GM12878 (cell line): ENCODE results near the gene MGAT2. TPM values are rescaled to one million over a fixed set of nuclear protein-coding genes. Genes with fewer than 3 reads are reported as not detected.
A peak's percentile ranks its signal among the peaks of the same experiment; 100 is the strongest.

ENCODE experiments used
- ASH2L ChIP-seq: fragments of 300-600, 200-600 bp; sonication (generic); IDR thresholded peaks from 2 replicates; pipeline ENCODE4 v1.6.1; 2017; ENCODE audit warnings: low read depth, mild to moderate bottlenecking, borderline replicate concordance
- ESRRA ChIP-seq: IDR thresholded peaks from 2 replicates; pipeline ENCODE4 v1.6.1; 2012; ENCODE audit warnings: mild to moderate bottlenecking, low read length, improper control_type of control experiment
- ETV6 ChIP-seq, 2 experiments: fragments of 450-650 bp in 1 of 2; IDR thresholded peaks in 1 of 2; conservative IDR thresholded peaks in 1 of 2; 2 replicates each; pipeline ENCODE4 v1.6.1; 2014; ENCODE audit warnings: antibody characterized with exemption in 1 of 2, borderline replicate concordance in 1 of 2, low read depth in 1 of 2, mild to moderate bottlenecking in 1 of 2, moderate library complexity in 1 of 2
- HCFC1 ChIP-seq: fragments of 150-350 bp; IDR thresholded peaks from 2 replicates; pipeline ENCODE4 v1.6.1; 2014; ENCODE audit warnings: low read length
- IRF4 ChIP-seq: IDR thresholded peaks from 2 replicates; pipeline ENCODE4 v1.6.1; 2011; ENCODE audit warnings: low read depth, low read length
- MEF2B ChIP-seq: fragments of 450-650 bp; IDR thresholded peaks from 2 replicates; pipeline ENCODE4 v1.6.1; 2018; ENCODE audit warnings: mild to moderate bottlenecking, moderate library complexity; ENCODE audit not compliant: partially characterized antibody, poor library complexity, severe bottlenecking
- NFIC ChIP-seq: IDR thresholded peaks from 2 replicates; pipeline ENCODE4 v1.6.1; 2012; ENCODE audit warnings: low read depth, mild to moderate bottlenecking, inconsistent platforms, low read length, moderate library complexity
- NR2C1 ChIP-seq: fragments of 450-650 bp; IDR thresholded peaks from 2 replicates; pipeline ENCODE4 v1.6.1; 2017; ENCODE audit warnings: antibody characterized with exemption, mild to moderate bottlenecking, moderate library complexity
- POLR2AphosphoS5 ChIP-seq: IDR thresholded peaks from 2 replicates; pipeline ENCODE4 v1.6.1; 2011; ENCODE audit warnings: mild to moderate bottlenecking, low read length, inconsistent platforms
- RCOR1 ChIP-seq: conservative IDR thresholded peaks from 2 replicates; pipeline ENCODE4 v1.6.1; 2012; ENCODE audit warnings: low read depth, low read length, improper control_type of control experiment
- SPI1 ChIP-seq: IDR thresholded peaks from 2 replicates; pipeline ENCODE4 v1.6.1; 2011; ENCODE audit warnings: low read depth, mild to moderate bottlenecking, low read length, moderate library complexity, borderline replicate concordance; ENCODE audit not compliant: insufficient read depth
- TARDBP ChIP-seq: IDR thresholded peaks from 2 replicates; pipeline ENCODE4 v1.6.1; 2016; ENCODE audit warnings: borderline replicate concordance
- WRNIP1 ChIP-seq: IDR thresholded peaks from 2 replicates; pipeline ENCODE4 v1.6.1; 2011; ENCODE audit warnings: low read depth, low read length, improper control_type of control experiment, borderline replicate concordance
- ZNF217 ChIP-seq: fragments of 450-650 bp; IDR thresholded peaks from 2 replicates; pipeline ENCODE4 v1.6.1; 2017; ENCODE audit warnings: antibody characterized with exemption, mild to moderate bottlenecking
- ZNF24 ChIP-seq: fragments of 450-650 bp; IDR thresholded peaks from 2 replicates; pipeline ENCODE4 v1.6.1; 2017; ENCODE audit warnings: antibody characterized with exemption, mild to moderate bottlenecking
- polyA plus RNA-seq, 11 experiments: library from polyadenylated mRNA; depleted of rRNA in 4 of 11; unstranded in 6 of 11; stranded (reverse) in 5 of 11; fragments of >200 nt; fragmentation: Nextera tagmentation in 4 of 11; fragmentation: Illumina TruSeq in 1 of 11; extraction: Ambion mirVana in 4 of 11; extraction: Trizol in 1 of 11; gene quantifications; 1 replicate in 1 of 11; 2 replicates in 10 of 11; pipeline versions ENCODE4 v1.2.1 to v1.2.3, GENCODE V29; 2011 to 2016; ENCODE audit warnings: inconsistent platforms in 2 of 11, missing spikeins in 2 of 11, low read depth in 1 of 11
- total RNA-seq, 4 experiments: library from RNA; depleted of rRNA in 3 of 4; stranded (reverse); fragments of >200 nt in 3 of 4; fragmentation: Illumina TruSeq in 1 of 4; extraction: Trizol in 1 of 4; gene quantifications; 2 replicates each; pipeline versions ENCODE4 v1.2.1 to v1.2.3, GENCODE V29; 2013 to 2021
- TF ChIP-seq, protein P1 (sequence below): fragments of 450-650 bp; IDR thresholded peaks from 2 replicates; pipeline ENCODE4 v1.6.1; 2017; ENCODE audit warnings: antibody characterized with exemption, mild to moderate bottlenecking, moderate library complexity
- TF ChIP-seq, protein P2 (sequence below): IDR thresholded peaks from 2 replicates; pipeline ENCODE4 v1.6.1; 2011; ENCODE audit warnings: low read depth, mild to moderate bottlenecking, low read length, moderate library complexity, borderline replicate concordance; ENCODE audit errors: extremely low read depth
- TF ChIP-seq, protein P3 (sequence below): IDR thresholded peaks from 2 replicates; pipeline ENCODE4 v1.6.1; 2011; ENCODE audit warnings: low read depth, low read length, improper control_type of control experiment, borderline replicate concordance
- TF ChIP-seq, protein P4 (sequence below): fragments of 450-650 bp; IDR thresholded peaks from 2 replicates; pipeline ENCODE4 v1.6.1; 2016; ENCODE audit warnings: mild to moderate bottlenecking
- TF ChIP-seq, protein P5 (sequence below): fragments of 150-350 bp; IDR thresholded peaks from 2 replicates; pipeline ENCODE4 v1.6.1; 2014; ENCODE audit warnings: mild to moderate bottlenecking, low read depth, low read length
- TF ChIP-seq, protein P6 (sequence below): fragments of 450-650 bp; IDR thresholded peaks from 2 replicates; pipeline ENCODE4 v1.6.1; 2017; ENCODE audit warnings: borderline replicate concordance

Gene MGAT2
- total and polyA plus RNA-seq, 10 of the 15 experiments (the other 5 are each of a cell fraction or from before 2014, with no cell fraction given), result 0.03 to 51.8 (median 38.0) TPM; not detected in 1

DNA sequence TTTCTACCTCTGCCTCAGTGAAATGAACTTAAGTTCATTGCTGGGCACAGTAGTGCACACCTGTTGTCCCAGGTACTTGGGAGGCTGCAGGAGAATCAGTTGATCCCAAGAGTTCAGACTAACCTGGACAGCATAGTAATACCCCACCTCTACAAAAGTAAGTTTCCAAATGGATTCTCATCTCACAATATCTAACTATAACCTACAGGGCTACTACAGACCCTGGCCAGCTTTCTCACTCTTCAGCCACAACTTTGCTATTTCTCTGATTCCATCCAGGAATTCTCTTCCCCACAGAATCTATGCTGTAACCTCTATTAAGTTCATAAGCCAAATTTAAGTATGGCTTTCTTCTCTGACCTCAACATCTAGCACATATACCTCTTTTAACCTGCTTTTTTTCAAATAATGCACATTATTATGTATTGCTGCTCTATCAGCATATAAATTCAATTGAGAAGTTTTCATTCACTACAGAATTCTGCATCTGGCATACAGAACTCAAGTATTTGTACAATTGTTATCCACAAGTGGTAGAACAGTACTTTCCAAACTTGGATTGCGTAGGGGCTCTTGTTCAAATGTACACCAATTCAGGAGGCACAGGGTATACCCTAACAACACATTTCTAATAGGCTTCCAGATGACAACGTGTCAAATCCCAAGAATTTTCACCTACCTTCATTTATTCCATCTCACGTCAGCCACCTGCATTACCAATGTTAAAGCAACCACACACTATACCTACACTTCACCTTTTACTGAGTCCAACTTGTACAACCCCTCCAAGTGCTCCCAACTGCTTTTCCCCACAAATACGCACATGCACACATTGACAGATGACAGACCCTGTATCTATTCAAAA, 38.3 kb upstream of the MGAT2 start (continued):
- TF ChIP-seq, protein P1, sequence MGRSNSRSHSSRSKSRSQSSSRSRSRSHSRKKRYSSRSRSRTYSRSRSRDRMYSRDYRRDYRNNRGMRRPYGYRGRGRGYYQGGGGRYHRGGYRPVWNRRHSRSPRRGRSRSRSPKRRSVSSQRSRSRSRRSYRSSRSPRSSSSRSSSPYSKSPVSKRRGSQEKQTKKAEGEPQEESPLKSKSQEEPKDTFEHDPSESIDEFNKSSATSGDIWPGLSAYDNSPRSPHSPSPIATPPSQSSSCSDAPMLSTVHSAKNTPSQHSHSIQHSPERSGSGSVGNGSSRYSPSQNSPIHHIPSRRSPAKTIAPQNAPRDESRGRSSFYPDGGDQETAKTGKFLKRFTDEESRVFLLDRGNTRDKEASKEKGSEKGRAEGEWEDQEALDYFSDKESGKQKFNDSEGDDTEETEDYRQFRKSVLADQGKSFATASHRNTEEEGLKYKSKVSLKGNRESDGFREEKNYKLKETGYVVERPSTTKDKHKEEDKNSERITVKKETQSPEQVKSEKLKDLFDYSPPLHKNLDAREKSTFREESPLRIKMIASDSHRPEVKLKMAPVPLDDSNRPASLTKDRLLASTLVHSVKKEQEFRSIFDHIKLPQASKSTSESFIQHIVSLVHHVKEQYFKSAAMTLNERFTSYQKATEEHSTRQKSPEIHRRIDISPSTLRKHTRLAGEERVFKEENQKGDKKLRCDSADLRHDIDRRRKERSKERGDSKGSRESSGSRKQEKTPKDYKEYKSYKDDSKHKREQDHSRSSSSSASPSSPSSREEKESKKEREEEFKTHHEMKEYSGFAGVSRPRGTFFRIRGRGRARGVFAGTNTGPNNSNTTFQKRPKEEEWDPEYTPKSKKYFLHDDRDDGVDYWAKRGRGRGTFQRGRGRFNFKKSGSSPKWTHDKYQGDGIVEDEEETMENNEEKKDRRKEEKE, result no peak
- no peak for TF ChIP-seq ZNF24
- TF ChIP-seq WRNIP1, result no peak
- TF ChIP-seq HCFC1, result no peak
- TF ChIP-seq, protein P2, sequence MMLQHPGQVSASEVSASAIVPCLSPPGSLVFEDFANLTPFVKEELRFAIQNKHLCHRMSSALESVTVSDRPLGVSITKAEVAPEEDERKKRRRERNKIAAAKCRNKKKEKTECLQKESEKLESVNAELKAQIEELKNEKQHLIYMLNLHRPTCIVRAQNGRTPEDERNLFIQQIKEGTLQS, result no peak
- TF ChIP-seq RCOR1, result no peak
- TF ChIP-seq, protein P3, sequence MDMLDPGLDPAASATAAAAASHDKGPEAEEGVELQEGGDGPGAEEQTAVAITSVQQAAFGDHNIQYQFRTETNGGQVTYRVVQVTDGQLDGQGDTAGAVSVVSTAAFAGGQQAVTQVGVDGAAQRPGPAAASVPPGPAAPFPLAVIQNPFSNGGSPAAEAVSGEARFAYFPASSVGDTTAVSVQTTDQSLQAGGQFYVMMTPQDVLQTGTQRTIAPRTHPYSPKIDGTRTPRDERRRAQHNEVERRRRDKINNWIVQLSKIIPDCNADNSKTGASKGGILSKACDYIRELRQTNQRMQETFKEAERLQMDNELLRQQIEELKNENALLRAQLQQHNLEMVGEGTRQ, result no peak
- TF ChIP-seq, protein P4, sequence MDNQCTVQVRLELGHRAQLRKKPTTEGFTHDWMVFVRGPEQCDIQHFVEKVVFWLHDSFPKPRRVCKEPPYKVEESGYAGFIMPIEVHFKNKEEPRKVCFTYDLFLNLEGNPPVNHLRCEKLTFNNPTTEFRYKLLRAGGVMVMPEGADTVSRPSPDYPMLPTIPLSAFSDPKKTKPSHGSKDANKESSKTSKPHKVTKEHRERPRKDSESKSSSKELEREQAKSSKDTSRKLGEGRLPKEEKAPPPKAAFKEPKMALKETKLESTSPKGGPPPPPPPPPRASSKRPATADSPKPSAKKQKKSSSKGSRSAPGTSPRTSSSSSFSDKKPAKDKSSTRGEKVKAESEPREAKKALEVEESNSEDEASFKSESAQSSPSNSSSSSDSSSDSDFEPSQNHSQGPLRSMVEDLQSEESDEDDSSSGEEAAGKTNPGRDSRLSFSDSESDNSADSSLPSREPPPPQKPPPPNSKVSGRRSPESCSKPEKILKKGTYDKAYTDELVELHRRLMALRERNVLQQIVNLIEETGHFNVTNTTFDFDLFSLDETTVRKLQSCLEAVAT, result no peak
- TF ChIP-seq, protein P5, sequence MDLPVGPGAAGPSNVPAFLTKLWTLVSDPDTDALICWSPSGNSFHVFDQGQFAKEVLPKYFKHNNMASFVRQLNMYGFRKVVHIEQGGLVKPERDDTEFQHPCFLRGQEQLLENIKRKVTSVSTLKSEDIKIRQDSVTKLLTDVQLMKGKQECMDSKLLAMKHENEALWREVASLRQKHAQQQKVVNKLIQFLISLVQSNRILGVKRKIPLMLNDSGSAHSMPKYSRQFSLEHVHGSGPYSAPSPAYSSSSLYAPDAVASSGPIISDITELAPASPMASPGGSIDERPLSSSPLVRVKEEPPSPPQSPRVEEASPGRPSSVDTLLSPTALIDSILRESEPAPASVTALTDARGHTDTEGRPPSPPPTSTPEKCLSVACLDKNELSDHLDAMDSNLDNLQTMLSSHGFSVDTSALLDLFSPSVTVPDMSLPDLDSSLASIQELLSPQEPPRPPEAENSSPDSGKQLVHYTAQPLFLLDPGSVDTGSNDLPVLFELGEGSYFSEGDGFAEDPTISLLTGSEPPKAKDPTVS, result no peak
- TF ChIP-seq NFIC, result no peak
- TF ChIP-seq ZNF217, result no peak
- peak; percentile 72 for TF ChIP-seq POLR2AphosphoS5
- no peak; the same call in 1 of the 2 replicates for TF ChIP-seq TARDBP
- TF ChIP-seq SPI1, result no peak
- no peak for TF ChIP-seq ESRRA
- TF ChIP-seq IRF4, result no peak
- no peak for TF ChIP-seq ASH2L
- TF ChIP-seq NR2C1, result no peak
- no peak for TF ChIP-seq ETV6 (conservative IDR thresholded peaks at IDR 0.05 in 1 of 2, IDR thresholded peaks at IDR 0.05 in 1 of 2; ENCODE audit: borderline replicate concordance in 1 of 2, low read depth in 1 of 2)
- no peak for TF ChIP-seq MEF2B
- TF ChIP-seq, protein P6, sequence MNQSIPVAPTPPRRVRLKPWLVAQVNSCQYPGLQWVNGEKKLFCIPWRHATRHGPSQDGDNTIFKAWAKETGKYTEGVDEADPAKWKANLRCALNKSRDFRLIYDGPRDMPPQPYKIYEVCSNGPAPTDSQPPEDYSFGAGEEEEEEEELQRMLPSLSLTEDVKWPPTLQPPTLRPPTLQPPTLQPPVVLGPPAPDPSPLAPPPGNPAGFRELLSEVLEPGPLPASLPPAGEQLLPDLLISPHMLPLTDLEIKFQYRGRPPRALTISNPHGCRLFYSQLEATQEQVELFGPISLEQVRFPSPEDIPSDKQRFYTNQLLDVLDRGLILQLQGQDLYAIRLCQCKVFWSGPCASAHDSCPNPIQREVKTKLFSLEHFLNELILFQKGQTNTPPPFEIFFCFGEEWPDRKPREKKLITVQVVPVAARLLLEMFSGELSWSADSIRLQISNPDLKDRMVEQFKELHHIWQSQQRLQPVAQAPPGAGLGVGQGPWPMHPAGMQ, result no peak
